IMR-90 (cell line): ENCODE results near the gene ABCA12. TPM values are rescaled to one million over a fixed set of nuclear protein-coding genes. Genes with fewer than 3 reads are reported as not detected.

ENCODE experiments used
- ATAC-seq: fragments of 200-7000 bp; cut with Tn5 transposase; 2 replicates; pipeline ENCODE4 v1.9.1; 2020; ENCODE audit warnings: low read depth, mild to moderate bottlenecking, moderate library complexity
- BruUV-seq: library from RNA; stranded (reverse); fragments of 400-500 nt; replicated peaks from 2 replicates; lab custom pipeline; 2021; lab: Mats Ljungman, UMichigan
- CTCF ChIA-PET: fragments of 300-600 bp; formaldehyde crosslinking; extraction: SDS; loops from one replicate; lab custom pipeline; 2021; ENCODE audit warnings: antibody characterized with exemption; lab: Yijun Ruan, JAX
- POLR2A ChIA-PET: fragments of 300-600 bp; sonication (Branson Sonifier 250); formaldehyde crosslinking; loops from one replicate; lab custom pipeline; 2022; ENCODE audit warnings: antibody characterized with exemption; ENCODE audit not compliant: unreplicated experiment; lab: Charles Lee
- DNase-seq: peaks from one replicate; pipeline ENCODE4 v3.0.0; 2013
- H2AFZ ChIP-seq: replicated peaks from 2 replicates; pipeline ENCODE3; 2013; ENCODE audit warnings: low read length, mild to moderate bottlenecking; ENCODE audit not compliant: poor library complexity
- H2AK5ac ChIP-seq: 2 replicates; pipeline ENCODE4 v1.6.1; 2013; ENCODE audit warnings: low read depth, low read length, inconsistent platforms
- H2AK9ac ChIP-seq: replicated peaks from 2 replicates; pipeline ENCODE3; 2013; ENCODE audit warnings: mild to moderate bottlenecking, low read depth, low read length, moderate library complexity; ENCODE audit not compliant: poor library complexity
- H2BK120ac ChIP-seq: 2 replicates; pipeline ENCODE4 v1.6.1; 2013; ENCODE audit warnings: low read depth, low read length, inconsistent platforms
- H2BK15ac ChIP-seq: 3 replicates; pipeline ENCODE4 v1.6.1; 2013; ENCODE audit warnings: low read depth, low read length, inconsistent platforms
- H2BK20ac ChIP-seq: 2 replicates; pipeline ENCODE4 v1.6.1; 2013; ENCODE audit warnings: low read depth, mild to moderate bottlenecking, inconsistent platforms, low read length, moderate library complexity
- H2BK5ac ChIP-seq: 2 replicates; pipeline ENCODE4 v1.6.1; 2013; ENCODE audit warnings: mild to moderate bottlenecking, low read depth, low read length, inconsistent platforms; ENCODE audit not compliant: poor library complexity, severe bottlenecking
- H3K14ac ChIP-seq: replicated peaks from 2 replicates; pipeline ENCODE4 v1.6.1; 2013; ENCODE audit warnings: low read depth, low read length, inconsistent platforms
- H3K18ac ChIP-seq: 2 replicates; pipeline ENCODE4 v1.6.1; 2013; ENCODE audit warnings: low read depth, low read length, control low read depth
- H3K23ac ChIP-seq: 2 replicates; pipeline ENCODE4 v1.6.1; 2013; ENCODE audit warnings: low read depth, low read length, inconsistent platforms
- H3K27ac ChIP-seq: 2 replicates; pipeline ENCODE4 v1.5.1; 2013; ENCODE audit warnings: mild to moderate bottlenecking, control low read depth, low read length; ENCODE audit not compliant: insufficient read depth
- H3K27me3 ChIP-seq: 2 replicates; pipeline ENCODE4 v1.6.1; 2013; ENCODE audit warnings: low read length; ENCODE audit not compliant: control insufficient read depth, insufficient read depth
- H3K36me3 ChIP-seq: 2 replicates; pipeline ENCODE4 v1.6.1; 2013; ENCODE audit warnings: low read length, mixed read lengths; ENCODE audit not compliant: control insufficient read depth, insufficient read depth
- H3K4ac ChIP-seq: 2 replicates; pipeline ENCODE4 v1.6.1; 2013; ENCODE audit warnings: low read depth, low read length, inconsistent platforms
- H3K4me1 ChIP-seq: 2 replicates; pipeline ENCODE4 v1.6.1; 2013; ENCODE audit warnings: low read length, mixed read lengths; ENCODE audit not compliant: control insufficient read depth, insufficient read depth
- H3K4me2 ChIP-seq: 2 replicates; pipeline ENCODE4 v1.6.1; 2013; ENCODE audit warnings: low read depth, mild to moderate bottlenecking, control low read depth, low read length, moderate library complexity
- H3K4me3 ChIP-seq: 2 replicates; pipeline ENCODE4 v1.5.1; 2013; ENCODE audit warnings: low read depth, mild to moderate bottlenecking, control low read depth, low read length, moderate library complexity; ENCODE audit not compliant: insufficient read depth
- H3K56ac ChIP-seq: 2 replicates; pipeline ENCODE4 v1.6.1; 2013; ENCODE audit warnings: low read length, inconsistent platforms; ENCODE audit not compliant: insufficient read depth; ENCODE audit errors: extremely low read depth
- H3K79me1 ChIP-seq, 2 experiments: 2 replicates each; pipeline ENCODE4 v1.6.1; 2013; ENCODE audit warnings: low read length in 2 of 2, inconsistent platforms in 1 of 2, low read depth in 1 of 2
- H3K9ac ChIP-seq: 2 replicates; pipeline ENCODE4 v1.6.1; 2013; ENCODE audit warnings: low read depth, low read length, control low read depth
- H3K9me1 ChIP-seq: 2 replicates; pipeline ENCODE4 v1.6.1; 2013; ENCODE audit warnings: low read length, inconsistent platforms; ENCODE audit not compliant: insufficient read depth
- H3K9me3 ChIP-seq: 2 replicates; pipeline ENCODE4 v1.6.1; 2013; ENCODE audit warnings: low read length; ENCODE audit not compliant: control insufficient read depth, insufficient read depth
- H4K20me1 ChIP-seq: 2 replicates; pipeline ENCODE4 v1.6.1; 2013; ENCODE audit warnings: low read length, inconsistent platforms; ENCODE audit not compliant: insufficient read depth
- H4K5ac ChIP-seq: 2 replicates; pipeline ENCODE4 v1.6.1; 2013; ENCODE audit warnings: mild to moderate bottlenecking, low read depth, low read length, control low read depth
- H4K8ac ChIP-seq, 2 experiments: 2 replicates each; pipeline ENCODE4 v1.6.1; 2013; ENCODE audit warnings: low read depth in 2 of 2, low read length in 2 of 2, control low read depth in 1 of 2, inconsistent platforms in 1 of 2
- H4K91ac ChIP-seq: 2 replicates; pipeline ENCODE4 v1.6.1; 2013; ENCODE audit warnings: low read depth, low read length, inconsistent platforms; ENCODE audit not compliant: insufficient read depth
- BHLHE40 ChIP-seq: fragments of 150-350 bp; IDR thresholded peaks from 2 replicates; pipeline ENCODE4 v1.6.1; 2016; ENCODE audit warnings: mild to moderate bottlenecking, low read depth, low read length
- CEBPB ChIP-seq: IDR thresholded peaks from 2 replicates; pipeline ENCODE4 v1.6.1; 2012; ENCODE audit warnings: low read depth, low read length, improper control_type of control experiment
- CHD1 ChIP-seq: IDR thresholded peaks from 2 replicates; pipeline ENCODE4 v1.6.1; 2012; ENCODE audit warnings: low read depth, low read length, improper control_type of control experiment
- ELK1 ChIP-seq: fragments of 150-350 bp; IDR thresholded peaks from 2 replicates; pipeline ENCODE4 v1.6.1; 2016; ENCODE audit warnings: low read depth, mild to moderate bottlenecking, low read length, moderate library complexity, borderline replicate concordance
- FOS ChIP-seq: fragments of 150-350 bp; IDR thresholded peaks from 2 replicates; pipeline ENCODE4 v1.6.1; 2016; ENCODE audit warnings: low read depth, low read length
- MAFK ChIP-seq: IDR thresholded peaks from 2 replicates; pipeline ENCODE4 v1.6.1; 2012; ENCODE audit warnings: low read depth, low read length, improper control_type of control experiment
- MAZ ChIP-seq: IDR thresholded peaks from 2 replicates; pipeline ENCODE4 v1.6.1; 2012; ENCODE audit warnings: low read depth, mild to moderate bottlenecking, low read length, improper control_type of control experiment, moderate library complexity, borderline replicate concordance
- MXI1 ChIP-seq: IDR thresholded peaks from 2 replicates; pipeline ENCODE4 v1.6.1; 2012; ENCODE audit warnings: low read depth, mild to moderate bottlenecking, low read length, moderate library complexity, borderline replicate concordance
- NFE2L2 ChIP-seq: fragments of 150-350 bp; IDR thresholded peaks from 2 replicates; pipeline ENCODE4 v1.6.1; 2016; ENCODE audit warnings: low read depth, mild to moderate bottlenecking, low read length
- POLR2A ChIP-seq: IDR thresholded peaks from 2 replicates; pipeline ENCODE4 v1.6.1; 2012; ENCODE audit warnings: mild to moderate bottlenecking, low read depth, low read length
- RAD21 ChIP-seq: IDR thresholded peaks from 2 replicates; pipeline ENCODE4 v1.6.1; 2012; ENCODE audit warnings: low read length, improper control_type of control experiment
- RCOR1 ChIP-seq: IDR thresholded peaks from 2 replicates; pipeline ENCODE4 v1.6.1; 2012; ENCODE audit warnings: mild to moderate bottlenecking, low read length, improper control_type of control experiment; ENCODE audit not compliant: insufficient replicate concordance
- RFX5 ChIP-seq: IDR thresholded peaks from 2 replicates; pipeline ENCODE4 v1.8.0; 2012; ENCODE audit warnings: low read depth, mild to moderate bottlenecking, low read length, moderate library complexity
- SMC3 ChIP-seq: fragments of 150-350 bp; IDR thresholded peaks from 2 replicates; pipeline ENCODE4 v1.6.1; 2016; ENCODE audit warnings: low read depth, mild to moderate bottlenecking, antibody characterized with exemption, low read length, moderate library complexity
- USF2 ChIP-seq: fragments of 150-350 bp; IDR thresholded peaks from 2 replicates; pipeline ENCODE4 v1.6.1; 2017; ENCODE audit warnings: mild to moderate bottlenecking, antibody characterized with exemption, low read length, low read depth
- WGBS, 2 experiments: methylation state at CpG; one replicate each; pipeline versions ENCODE4 v1.1.5 to v1.1.7; 2013; ENCODE audit warnings: missing lambda C conversion rate in 2 of 2; ENCODE audit not compliant: insufficient read length in 1 of 2; ENCODE audit errors: extremely low coverage in 2 of 2; 5-methylcytosine and 5-hydroxymethylcytosine counted together
- dilution Hi-C: fragments of 300-500 bp; cut with HindIII; formaldehyde crosslinking; loops from one replicate; pipeline ENCODE4 v1.14.3; 2018; ENCODE audit warnings: low sequenced_read_pairs; ENCODE audit not compliant: unreplicated experiment
- in situ Hi-C: fragments of 300-500 bp; cut with MboI; formaldehyde crosslinking; loops from 3 replicates; pipeline ENCODE4 v1.14.3; 2019; ENCODE audit warnings: low sequenced_read_pairs, inconsistent platforms, mixed read lengths
- intact Hi-C: fragments of 100-400 bp; cut with micrococcal nuclease; formaldehyde crosslinking; loops from 2 replicates; pipeline ENCODE4 v1.10.0; 2022
- polyA plus RNA-seq, 3 experiments: library from polyadenylated mRNA; depleted of rRNA; stranded (reverse); fragments of >200 nt; gene quantifications; 2 replicates each; pipeline ENCODE4 v1.2.3, GENCODE V29; 2012; ENCODE audit warnings: low replicate concordance in 1 of 3
- total RNA-seq: library from RNA; depleted of rRNA; stranded (reverse); fragments of >200 nt; gene quantifications from 2 replicates; pipeline ENCODE4 v1.2.3, GENCODE V29; 2012
- TF ChIP-seq, protein P1 (sequence below): conservative IDR thresholded peaks from 2 replicates; pipeline ENCODE4 v1.5.1; 2012; ENCODE audit warnings: mild to moderate bottlenecking, low read depth, low read length, improper control_type of control experiment

ABCA12 gene
- total and polyA plus RNA-seq, 2 of the 4 experiments (the other 2 are of a cell fraction), result under 0.01 TPM; not detected in 1

DNA sequence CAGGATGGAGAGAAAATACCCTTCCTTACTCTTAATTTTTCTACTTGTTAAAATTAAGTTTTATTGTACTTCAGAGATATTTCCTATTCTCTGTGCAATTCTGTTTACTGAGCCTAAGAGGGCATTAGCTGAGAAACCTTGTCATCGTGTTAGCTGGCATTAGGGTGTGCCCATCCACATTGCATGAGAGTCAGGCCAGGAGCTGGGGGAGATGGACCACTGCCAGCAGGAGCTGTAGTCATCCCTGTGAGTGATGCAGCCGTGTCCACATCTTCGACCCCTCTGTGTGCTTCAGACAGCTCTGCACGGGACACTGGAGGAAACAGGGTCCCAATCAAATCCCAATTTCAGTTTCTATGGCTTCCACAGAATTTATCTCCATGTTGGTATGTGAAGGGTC lies 34.2 kb downstream of the ABCA12 start:
- no peak for ATAC-seq

More for the DNA sequence above, 34.2 kb downstream of the ABCA12 start:
- no CpG with 5 or more reads among the region's 4 CpGs for WGBS, 2 experiments
- intact Hi-C loops, result no loop called here
- Histone ChIP-seq H3K36me3 (no peaks in the 10 kb centered on the region), H3K4me3 (no peak overlapping the region), H3K14ac (no peak overlapping the region), H3K27ac (no peak overlapping the region), H2BK15ac (no peak overlapping the region), H2AK5ac (no peak overlapping the region), H2AFZ (no peak overlapping the region), H3K9ac (no peak overlapping the region), H4K8ac (no peak overlapping the region), H4K5ac (no peak overlapping the region), H3K4me2 (no peak overlapping the region), H3K79me1 (no peaks in the 10 kb centered on the region), H3K56ac (no peak overlapping the region), H3K23ac (no peak overlapping the region), H3K4ac (no peak overlapping the region), H3K9me3 (no peaks in the 10 kb centered on the region), H3K27me3 (no peaks in the 10 kb centered on the region; the same call in 1 of the 2 replicates), H2AK9ac (no peak overlapping the region), H3K4me1 (no peaks in the 10 kb centered on the region), H3K9me1 (no peaks in the 10 kb centered on the region), H2BK20ac (no peak overlapping the region), H4K91ac (no peak overlapping the region), H4K20me1 (no peaks in the 10 kb centered on the region), H3K18ac (no peak overlapping the region), H2BK120ac (no peak overlapping the region), H2BK5ac (no peak overlapping the region)
- CTCF ChIA-PET, result no interaction called here
- dilution Hi-C loops, result no loop called here
- TF ChIP-seq, protein P1, sequence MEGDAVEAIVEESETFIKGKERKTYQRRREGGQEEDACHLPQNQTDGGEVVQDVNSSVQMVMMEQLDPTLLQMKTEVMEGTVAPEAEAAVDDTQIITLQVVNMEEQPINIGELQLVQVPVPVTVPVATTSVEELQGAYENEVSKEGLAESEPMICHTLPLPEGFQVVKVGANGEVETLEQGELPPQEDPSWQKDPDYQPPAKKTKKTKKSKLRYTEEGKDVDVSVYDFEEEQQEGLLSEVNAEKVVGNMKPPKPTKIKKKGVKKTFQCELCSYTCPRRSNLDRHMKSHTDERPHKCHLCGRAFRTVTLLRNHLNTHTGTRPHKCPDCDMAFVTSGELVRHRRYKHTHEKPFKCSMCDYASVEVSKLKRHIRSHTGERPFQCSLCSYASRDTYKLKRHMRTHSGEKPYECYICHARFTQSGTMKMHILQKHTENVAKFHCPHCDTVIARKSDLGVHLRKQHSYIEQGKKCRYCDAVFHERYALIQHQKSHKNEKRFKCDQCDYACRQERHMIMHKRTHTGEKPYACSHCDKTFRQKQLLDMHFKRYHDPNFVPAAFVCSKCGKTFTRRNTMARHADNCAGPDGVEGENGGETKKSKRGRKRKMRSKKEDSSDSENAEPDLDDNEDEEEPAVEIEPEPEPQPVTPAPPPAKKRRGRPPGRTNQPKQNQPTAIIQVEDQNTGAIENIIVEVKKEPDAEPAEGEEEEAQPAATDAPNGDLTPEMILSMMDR, result no peak
- TF ChIP-seq RAD21, result no peak
- TF ChIP-seq ELK1, result no peak
- no peak for TF ChIP-seq RCOR1
- no peak for TF ChIP-seq CEBPB
- no peak for TF ChIP-seq FOS
- no peak for TF ChIP-seq RFX5
- TF ChIP-seq POLR2A, result no peak
- no peak for TF ChIP-seq MAZ
- no peak for TF ChIP-seq SMC3
- no peak for TF ChIP-seq MAFK
- TF ChIP-seq CHD1, result no peak
- no peak for TF ChIP-seq BHLHE40
- no peak for TF ChIP-seq USF2
- no peak for TF ChIP-seq NFE2L2
- no peak for TF ChIP-seq MXI1
- POLR2A ChIA-PET, result no interaction called here
- no peak for DNase-seq
- in situ Hi-C loops, result no loop called here
- BruUV-seq, result no TSS peak
